T-helper 2 cell treated with Interferon-gamma antibody and Interleukin-4, amounts not matched to agents 100 ng/mL and 5 ng/mL, for 36 hours (primary cell): ENCODE measurements around the gene CCDC71. TPM values are rescaled to one million over a fixed set of nuclear protein-coding genes. Genes with fewer than 3 reads are reported as not detected.

Experiments used
- intact Hi-C: fragments of 100-400 bp; cut with micrococcal nuclease; formaldehyde crosslinking; loops from one replicate; pipeline ENCODE4 v1.15.1; 2023
- total RNA-seq: library from RNA; stranded (reverse); gene quantifications from 2 replicates; pipeline ENCODE4 v1.2.3, GENCODE V29; 2022

The CCDC71 gene
- total RNA-seq, 1 donor from 2014 or later: 24.0 TPM

DNA sequence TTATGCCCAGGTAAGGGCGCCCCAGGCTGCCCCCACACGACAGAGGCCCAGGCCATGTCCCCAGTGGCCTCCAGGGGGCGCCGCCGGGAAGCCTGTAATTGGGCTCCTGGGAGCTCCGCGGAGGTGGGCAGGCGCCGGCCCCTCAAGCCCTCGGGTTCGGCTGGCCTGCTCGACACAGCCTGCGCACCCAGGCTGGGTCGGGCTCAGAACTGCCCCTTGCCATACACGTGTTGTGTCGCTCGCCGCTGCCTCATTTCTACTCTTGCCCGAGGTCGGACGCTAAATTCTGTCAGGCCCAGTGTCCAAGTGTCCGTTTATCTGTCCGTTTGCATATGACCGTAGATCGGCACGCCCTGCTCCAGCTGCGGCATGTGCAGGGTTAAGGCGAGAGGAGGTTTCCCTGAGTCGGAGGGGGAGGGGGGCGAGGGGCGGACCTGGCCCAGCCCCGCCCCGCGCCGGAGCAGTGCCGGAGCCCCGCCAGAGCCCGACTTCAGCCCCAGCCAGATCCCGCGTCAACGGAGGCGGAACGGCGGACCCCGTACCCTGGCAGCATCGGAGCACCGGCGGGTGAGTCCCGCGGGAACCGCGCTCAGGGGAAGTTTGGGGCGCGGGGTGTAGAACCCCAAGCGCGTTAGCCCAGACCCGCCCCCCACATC is 5.1 kb upstream of the CCDC71 start, which contains the start of gene KLHDC8B:
KLHDC8B (plus strand) TSS at position 480 of the 656 bp plus-strand sequence. CDS start 1,172 bp downstream, outside the sequence.
- intact Hi-C loops: loop anchor here (2.0 kb wide), 1 partner anchor 50 kb away; the partner anchor contains the start of gene USP19

DNA sequence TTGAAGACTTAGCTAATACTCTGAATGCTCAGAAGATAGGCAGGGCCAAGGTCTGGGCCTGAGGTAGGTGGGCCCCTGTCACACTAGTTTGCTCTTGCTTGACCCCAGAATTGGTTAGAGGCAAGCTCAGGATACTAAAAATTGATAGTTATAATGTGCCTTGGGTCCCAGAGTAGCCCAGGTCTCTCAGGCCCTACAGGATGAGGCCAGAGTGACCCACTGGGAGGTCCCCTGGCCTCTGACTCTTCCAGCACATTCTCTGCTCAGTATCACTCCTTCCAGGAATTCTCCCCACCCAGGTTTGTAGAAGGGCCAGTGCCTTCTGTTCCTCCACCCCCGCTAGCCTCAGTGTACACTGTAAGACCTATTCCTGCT is 4.6 kb upstream of the CCDC71 start:
- intact Hi-C loops: loop anchor here (2.0 kb wide), 1 partner anchor 50 kb away; the partner anchor contains the start of gene USP19

DNA sequence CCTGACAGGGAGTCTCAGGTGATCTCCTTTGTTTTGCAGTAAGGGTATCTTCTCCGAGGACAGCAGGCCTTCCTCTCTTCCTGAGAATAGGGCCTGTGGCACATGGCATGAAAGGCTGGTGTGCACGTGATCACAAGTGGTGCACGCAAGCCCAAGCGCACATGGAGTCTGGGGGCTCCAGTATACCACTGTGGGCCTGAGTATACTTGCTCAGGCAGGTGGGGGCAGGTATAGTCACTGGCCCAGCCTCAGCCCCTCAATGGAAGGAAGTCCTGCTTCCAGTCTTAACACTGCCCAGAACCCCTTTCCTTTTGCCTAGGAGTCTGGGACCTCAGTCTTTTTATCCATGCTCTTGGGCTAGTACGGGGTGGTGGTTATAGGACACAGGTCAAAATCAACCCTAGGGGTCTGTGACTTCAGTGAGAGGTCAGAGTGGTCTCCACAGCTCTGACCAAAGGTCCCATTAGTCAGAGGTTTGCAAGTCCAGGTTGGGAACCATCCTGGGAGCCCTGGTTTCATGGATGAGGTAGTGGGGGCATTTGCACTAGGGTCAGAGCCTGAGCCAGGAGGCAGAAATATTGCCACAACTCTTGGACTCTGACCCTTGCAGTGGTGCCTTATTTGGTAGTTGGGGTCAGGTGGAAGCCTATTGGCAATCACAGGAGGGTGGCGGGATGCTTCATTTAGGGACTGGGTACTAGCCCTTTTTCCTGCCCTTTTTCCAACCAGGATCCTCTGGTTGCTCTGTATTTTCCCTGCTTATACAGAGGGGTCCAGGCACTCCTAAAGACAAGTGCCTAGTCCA is 823 bp upstream of the CCDC71 start:
- intact Hi-C loops: no loop called here

DNA sequence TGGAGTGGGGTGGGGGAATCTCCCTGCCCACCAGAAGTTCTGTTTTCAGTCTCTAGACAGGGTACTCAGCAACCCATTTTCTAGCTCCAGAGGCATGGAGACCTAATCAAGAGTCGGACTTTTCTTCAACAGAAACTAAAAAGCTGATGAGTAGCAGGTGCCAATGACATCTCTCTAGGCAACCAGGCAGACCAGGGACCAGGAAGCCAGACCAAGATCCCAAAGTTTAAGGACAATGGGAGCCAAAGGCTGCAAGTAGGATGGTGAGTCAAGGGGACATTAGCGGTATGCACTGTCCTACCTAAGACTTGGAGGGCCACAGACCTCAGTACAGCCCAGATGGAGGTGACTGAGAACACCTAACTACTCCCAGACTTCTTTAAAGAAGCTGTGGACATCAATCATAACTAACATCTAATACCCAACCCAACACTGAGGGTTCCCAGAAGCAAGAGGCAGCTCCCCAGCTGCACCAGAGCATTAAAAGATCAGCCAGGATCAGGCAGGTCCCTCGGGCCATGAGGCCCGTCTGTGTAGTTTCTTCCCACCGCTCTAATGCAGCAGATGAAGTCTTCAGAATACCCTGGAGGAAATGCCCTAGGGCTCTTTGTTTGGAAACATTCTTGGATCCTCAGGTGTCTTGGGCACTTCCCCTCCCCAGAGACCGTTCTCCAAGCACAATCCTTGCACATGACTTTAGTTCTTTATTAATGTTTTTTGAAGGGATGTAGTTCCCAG is 979 bp downstream of the CCDC71 start:
- intact Hi-C loops: no loop called here

DNA sequence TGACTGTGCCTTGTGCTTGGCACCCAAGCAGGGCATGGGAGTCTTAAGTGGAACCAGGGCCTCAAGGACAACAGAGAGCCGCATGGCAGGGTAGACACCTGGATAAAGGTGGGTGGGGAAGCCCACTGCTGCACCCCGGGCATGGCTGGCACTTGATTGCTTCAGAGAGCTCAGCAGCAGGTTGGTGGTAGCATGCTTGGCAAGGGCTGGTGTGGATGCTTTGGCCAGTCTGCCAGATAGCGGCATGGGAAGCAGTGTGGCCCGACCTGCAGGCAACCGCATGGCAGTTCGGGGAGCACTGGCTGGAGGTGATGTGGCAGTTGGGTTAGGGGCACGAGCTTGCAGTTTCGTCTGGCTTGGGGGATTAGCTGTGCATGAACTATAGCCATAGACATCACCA is 2.5 kb downstream of the CCDC71 start:
- intact Hi-C loops: no loop called here

DNA sequence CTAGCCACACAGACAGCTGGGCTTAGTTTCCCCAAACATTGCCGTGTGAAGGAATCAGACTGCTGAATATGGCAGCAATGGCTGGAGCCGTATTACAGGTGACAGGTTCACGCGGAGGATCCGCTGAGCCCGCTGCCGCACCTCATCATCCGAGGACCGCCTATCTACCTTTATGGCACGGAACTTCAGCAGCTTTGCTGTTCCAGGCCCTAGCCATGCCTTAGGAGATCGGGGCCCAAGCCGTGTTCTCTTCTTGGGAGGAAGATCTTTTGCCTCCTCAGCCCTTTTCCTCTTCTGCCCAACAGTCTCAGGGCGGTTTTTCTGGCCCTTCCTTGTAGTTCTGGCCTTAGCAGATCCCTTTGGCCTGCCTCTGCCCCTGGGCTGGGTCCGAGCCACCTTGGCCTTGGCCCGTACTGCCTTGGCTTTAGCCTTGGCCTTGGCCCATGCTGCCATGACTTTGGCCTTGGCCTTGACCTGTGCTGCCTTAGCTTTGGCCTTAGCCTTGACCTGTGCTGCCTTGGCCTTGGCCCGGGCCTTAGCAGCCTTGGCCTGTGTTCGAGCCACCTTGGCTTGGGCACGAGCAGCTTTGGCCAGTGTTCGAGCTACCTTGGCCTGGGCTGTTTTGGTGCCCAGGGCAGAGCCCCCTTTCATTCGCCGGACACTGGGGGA is 3.2 kb downstream of the CCDC71 start:
- intact Hi-C loops: no loop called here

DNA sequence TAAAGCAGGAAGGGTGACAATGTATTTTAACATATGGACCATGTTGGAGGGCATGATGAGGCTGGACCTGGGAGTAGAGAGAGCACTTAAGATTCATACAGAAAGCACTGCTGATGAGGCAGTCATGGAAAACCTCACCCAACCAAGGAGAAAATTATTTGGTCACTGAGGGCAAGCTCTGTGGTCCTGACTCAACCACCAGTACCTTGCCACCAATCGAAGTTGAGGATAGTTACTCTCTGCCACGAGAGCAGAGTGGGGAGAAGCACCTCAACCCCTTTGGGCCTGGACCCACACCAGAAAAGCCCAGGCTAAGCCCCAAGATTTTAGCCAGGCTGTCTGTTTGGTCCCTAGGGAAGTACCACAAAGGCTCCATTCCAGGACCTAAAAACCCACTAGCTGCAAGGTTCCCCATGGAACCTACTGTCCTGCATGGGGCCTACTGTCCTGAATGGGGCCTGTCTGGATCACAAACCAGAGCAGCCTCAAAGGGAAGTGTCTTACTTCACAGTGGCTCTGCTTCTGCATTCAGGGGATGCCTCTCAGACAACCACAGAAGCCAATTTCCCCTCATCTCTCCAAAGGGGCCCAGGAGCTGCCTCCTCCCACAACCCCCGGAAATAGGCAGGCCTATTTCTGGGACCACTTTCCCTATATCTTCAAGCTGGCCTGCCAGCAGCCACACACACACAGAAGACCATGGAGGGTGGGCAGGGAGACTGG is 4.2 kb downstream of the CCDC71 start:
- intact Hi-C loops: no loop called here

DNA sequence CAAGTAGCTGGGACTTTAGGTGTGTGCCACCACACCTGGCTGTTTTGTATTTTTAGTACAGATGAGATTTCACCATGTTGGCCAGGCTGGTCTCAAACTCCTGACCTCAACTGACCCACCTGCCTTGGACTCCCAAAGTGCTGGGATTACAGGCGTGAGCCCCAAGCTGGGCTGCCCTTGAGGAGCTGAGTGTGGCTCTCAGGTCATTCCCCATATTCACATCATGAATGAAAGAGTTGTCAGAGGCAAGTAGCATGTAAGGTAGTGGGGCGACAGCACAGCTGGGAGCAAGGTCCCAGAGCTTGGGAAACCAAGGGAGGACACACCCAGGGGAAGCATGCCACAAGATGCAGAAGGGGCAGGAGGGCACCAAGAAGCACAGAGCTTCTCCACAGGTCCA is 4.9 kb downstream of the CCDC71 start:
- intact Hi-C loops: no loop called here

DNA sequence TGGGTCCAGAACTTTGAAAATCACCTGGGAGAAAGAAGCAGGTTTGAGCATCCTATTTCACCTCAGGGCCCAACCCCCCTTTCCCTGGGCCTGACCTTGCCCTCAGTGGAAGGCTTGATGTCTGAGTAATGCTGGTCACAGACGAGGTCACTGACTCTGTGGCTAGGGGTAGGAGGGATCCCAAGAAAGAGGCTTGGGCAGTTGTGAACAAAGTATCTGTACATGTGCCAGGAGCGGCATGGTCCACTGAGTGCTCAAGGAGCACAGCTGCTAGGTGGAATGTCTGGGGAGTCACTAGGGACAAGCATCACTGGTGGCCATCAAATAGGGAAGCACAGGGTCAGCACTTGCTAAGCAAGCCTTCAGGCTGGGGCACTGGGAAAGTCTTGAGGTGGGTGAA is 7.3 kb downstream of the CCDC71 start:
- intact Hi-C loops: loop anchor here (2.0 kb wide), 1 partner anchor 64 kb away; the partner anchor contains the start of gene QRICH1

DNA sequence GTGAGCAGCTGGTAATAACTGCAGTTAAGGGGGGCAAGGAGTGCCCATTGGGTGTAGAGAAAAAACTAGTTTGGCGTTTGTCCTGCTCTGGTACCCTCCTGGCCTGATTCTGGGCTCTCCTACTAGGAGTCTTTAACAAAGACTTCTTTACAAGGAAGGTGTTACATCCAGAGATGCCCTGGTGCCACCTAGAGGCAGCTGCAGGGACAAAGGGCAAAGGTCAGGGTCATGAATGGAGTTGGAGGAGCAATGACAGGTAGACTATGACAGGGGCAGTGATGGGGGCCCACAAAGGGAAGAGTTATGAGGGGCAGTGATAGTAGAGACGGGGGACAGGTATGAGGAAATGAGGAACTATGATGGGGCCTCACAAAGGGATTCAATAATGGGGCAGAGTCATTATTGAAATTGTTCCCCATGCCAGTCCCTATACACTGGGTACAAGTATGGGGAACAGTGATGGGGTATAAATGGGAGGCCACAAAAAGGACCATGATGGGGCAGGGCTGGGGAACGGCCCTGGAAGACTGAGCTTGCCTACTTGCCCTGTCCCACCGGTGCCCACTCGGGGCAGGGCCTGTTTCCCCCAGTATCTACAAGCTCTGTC is 7.9 kb downstream of the CCDC71 start:
- intact Hi-C loops: loop anchor here (2.0 kb wide), 1 partner anchor 63 kb away; the partner anchor contains the start of gene QRICH1

DNA sequence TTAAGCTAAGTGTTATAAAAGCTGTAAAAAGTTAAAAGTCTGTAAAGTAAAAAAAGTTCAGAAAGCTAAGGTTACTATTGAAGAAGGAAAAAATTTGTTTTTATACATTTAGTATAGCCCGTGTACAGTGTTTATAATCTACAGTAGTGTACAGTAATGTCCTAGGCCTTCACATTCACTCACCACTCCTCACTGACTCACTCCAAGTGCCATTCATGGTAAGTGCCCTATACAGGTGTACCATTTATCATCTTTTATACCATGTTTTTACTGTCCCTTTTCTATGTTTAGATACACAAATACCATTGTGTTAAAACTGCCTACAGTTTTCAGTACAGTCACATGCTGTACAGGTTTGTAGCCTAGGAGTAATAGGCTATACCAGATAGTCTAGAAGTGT is 8.8 kb downstream of the CCDC71 start:
- intact Hi-C loops: no loop called here

DNA sequence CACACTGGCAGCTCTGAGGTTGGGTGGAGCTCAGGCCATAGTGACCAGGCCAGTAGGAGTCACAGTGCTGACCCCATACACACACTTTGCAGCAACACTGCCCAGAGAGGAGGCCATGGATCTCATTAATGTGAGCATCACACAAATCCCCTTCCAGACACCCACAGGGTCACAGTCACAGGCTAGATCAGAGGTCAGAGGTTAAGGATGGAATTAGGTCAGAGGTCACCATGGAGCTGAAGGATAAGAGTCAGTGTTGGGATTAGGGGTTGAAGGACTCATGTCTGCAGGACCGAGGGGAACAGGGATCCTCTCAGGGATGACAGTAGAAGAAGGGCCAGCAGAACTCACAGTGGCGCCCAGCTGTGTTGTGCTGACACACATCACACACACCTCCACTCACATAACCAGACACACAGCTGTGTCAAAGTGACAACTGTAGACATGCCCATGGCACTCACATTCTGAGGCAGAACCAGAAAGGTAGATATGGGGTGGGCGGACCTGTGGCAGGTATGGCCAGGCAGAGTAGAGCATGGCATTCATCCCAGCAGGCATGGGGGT is 12.7 kb downstream of the CCDC71 start:
- intact Hi-C loops: no loop called here

DNA sequence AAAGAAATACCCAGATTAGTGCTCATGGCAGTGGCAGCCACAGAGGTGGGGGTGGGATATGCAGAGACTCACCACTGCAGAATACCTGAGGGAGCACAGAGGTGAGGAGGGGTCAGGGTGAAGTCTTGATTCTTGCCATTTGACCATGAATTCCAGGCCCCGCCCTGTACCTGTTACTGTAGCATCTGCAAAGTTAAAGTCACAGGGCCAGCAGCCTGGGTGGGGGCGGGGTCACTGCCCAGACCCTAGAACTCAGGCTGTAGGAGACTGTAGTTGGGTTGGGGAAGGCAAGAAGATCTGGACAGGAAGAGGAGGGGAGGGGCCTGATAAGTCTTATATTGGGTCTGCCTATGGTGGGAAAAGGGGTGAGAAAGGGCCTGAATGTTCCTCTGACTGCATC is 14.5 kb downstream of the CCDC71 start:
- intact Hi-C loops: no loop called here

DNA sequence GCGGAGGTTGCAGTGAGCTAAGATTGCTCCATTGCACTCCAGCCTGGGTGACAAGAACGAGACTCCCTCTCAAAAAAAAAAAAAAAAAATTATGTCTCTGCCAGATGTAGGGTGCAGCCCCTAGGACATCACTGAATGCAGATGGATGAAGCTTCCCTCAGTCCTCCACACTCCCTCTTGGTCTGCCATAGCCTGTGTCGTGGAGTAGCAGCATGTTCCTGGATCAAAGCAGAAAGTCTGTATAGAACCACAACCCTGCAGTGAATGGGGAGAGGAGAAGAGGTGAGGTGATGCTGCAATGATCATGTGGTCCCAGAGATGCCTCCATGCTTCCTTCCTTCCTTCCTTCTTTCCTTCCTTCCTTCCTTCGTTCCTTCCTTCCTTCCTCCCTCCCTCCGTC is 18.0 kb downstream of the CCDC71 start:
- intact Hi-C loops: no loop called here

DNA sequence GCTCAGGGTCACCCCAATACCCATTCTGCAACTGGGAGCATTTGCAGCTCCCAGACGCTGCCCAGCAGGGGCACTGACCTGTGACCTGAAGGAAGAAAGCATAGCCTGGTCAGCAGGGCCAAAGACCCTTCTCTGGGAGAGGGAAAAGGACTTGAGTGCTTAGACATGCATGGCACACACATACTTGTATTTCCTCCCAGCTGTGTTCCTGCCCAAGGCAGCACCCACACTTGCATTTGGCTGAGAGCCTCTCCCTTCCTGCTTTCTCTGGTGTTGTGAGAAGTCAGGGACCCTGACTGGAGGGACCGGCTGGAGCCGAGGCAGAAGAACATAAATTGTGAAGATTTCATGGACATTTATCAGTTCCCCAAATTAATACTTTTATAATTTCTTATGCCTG is 26.1 kb downstream of the CCDC71 start:
- intact Hi-C loops: no loop called here

DNA sequence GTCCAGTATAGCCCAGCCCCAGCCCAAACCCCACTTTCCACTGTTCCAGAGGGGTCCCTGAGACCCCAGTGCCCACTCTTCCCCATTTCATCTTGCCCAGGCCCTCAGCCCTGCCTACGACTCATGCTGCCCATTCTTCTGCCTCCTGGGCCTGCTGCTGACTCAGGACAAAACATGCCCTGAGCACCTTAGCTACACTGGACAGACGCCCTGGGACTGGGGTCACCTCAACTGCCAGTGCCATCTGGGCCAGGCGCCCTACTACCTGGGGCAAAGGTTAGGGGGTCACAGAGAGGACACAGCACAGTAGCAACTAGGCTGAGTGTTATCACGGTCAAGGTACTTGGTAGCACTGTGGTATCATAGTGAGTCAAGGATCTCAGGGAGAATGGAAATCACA is 30.6 kb downstream of the CCDC71 start:
- intact Hi-C loops: no loop called here

DNA sequence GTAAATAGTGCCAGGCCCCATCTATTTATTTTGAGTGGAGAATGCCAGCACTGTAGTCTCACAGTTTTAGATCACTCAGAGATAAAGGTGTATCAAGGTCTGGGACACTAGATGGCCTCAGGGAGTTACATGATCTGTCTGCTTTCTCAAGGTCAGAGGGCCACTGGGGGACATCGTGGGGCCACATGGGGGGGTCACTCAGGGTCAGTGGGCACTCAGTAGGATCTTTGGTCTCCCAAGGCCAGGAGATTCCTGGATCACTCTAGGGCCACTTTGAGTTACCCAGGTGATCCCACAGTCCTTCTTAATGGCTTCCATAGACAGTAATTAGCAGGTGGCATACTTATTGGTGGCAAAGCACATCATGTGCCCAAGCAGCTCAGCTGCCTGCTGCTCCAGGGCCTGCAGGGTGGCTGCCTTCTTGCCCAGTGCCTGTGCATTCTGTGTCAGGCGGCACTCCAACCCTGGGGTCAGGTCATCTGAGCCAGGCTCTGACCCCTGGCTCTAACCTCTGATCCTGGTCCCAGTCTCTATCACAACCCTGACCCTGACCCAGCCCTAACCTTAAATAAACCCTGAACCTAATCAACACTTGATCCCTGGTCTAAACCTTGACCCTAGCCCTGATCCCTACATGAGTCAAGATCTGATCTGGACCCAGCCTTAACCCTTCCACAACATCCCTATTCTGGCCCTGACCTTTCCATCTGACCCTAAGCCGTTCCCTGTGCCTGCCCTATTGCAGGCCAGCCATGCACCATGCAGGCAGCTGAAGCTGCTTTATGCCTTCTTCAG is 31.5 kb downstream of the CCDC71 start:
- intact Hi-C loops: no loop called here

DNA sequence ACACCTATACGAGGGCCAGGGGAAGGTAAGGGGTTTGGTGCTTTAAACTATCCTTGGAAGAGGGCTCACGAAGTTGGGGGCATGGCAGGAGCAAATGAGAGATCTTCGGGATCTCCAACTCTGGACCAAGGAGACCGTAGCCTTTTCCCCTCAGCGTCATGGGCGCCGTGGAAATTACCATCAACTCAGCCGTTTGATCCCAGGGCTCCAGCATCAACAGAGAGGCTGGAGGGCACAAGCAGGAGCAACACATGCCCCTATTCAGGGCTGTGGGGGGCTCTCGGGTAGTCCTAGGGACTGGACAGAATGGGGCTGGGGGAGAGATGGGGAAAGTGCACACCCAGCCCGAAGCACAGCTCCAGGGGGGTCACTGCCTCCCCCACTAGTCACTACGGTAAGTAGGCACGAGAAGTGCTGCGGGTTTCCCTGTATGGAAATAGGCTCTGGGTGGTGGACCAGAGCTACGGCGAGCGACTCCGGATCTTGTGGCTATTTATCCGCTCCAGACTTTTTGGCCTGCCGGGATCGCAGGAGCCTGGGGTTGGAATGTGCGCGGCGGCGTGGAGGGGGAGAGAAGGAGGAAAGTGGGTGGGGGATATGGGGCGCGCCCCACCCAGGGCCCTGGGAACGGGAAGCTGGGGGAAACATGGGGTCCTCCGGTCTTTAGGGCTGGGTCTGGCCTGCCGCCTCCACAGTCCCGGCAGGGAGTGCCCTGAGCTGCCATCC is 32.7 kb downstream of the CCDC71 start:
- intact Hi-C loops: no loop called here
